Spleen (tissue), 7 donors: ENCODE measurements around the gene ACOT12.

Experiments
- CTCF ChIP-seq, 11 experiments: fragments of 200-600 bp in 7 of 11; fragments of 450-650 bp in 4 of 11; sonication (generic) in 4 of 11; IDR thresholded peaks in 8 of 11; conservative IDR thresholded peaks in 3 of 11; 1 replicate in 7 of 11; 2 replicates in 4 of 11; pipeline versions ENCODE4 v1.4.0 to v1.8.0; 2016 to 2021; ENCODE audit warnings: antibody characterized with exemption in 11 of 11, inconsistent platforms in 4 of 11, mild to moderate bottlenecking in 1 of 11
- POLR2A ChIP-seq, 3 donors: fragments of 450-650 bp; IDR thresholded peaks; one replicate each; pipeline ENCODE4 v1.5.1; 2017; ENCODE audit warnings: antibody characterized with exemption in 3 of 3, mild to moderate bottlenecking in 1 of 3
- POLR2AphosphoS5 ChIP-seq, 3 donors: sonication (generic); formaldehyde crosslinking; IDR thresholded peaks; one replicate each; pipeline ENCODE4 v1.5.1; 2017; ENCODE audit warnings: antibody characterized with exemption in 3 of 3
- donor health status: DM: no; HTN: no; CAD: no; lungs with moderate emphysema.
- donor health status: DM: no; HTN: no; CAD: no.
- donor health status: DM: no; HTN: no; CAD: no.

- TF ChIP-seq POLR2A (IDR thresholded peaks at IDR 0.05): no peak
- no peak for TF ChIP-seq POLR2AphosphoS5 (IDR thresholded peaks at IDR 0.05)
- no peak for TF ChIP-seq CTCF (IDR thresholded peaks at IDR 0.05 in 8 of 11, conservative IDR thresholded peaks at IDR 0.05 in 3 of 11)
Measured at GRCh38 chr5:81326554-81326953, 67.4 kb downstream of the ACOT12 start.
